Heart left ventricle (tissue), 16 donors: ENCODE results near the gene PCBP4. TPM values are rescaled to one million over a fixed set of nuclear protein-coding genes. Genes with fewer than 3 reads are reported as not detected.

Experiments
- ATAC-seq, 4 donors: fragments of 200-7000 bp; cut with Tn5 transposase; one replicate each; pipeline ENCODE4 v1.9.1; 2020 to 2022; ENCODE audit warnings: moderate library complexity in 4 of 4, mild to moderate bottlenecking in 3 of 4, moderate number of reproducible peaks in 1 of 4
- DNase-seq, 5 donors: peaks; one replicate each; pipeline ENCODE4 v3.0.0-alpha.2; 2020
- H3K27ac ChIP-seq, 12 donors: fragments of 200-600 bp; sonication (generic) in 4 of 12; one replicate each; pipeline versions ENCODE4 v1.5.0 to v1.8.0; 2016 to 2022; ENCODE audit warnings: mild to moderate bottlenecking in 2 of 12
- H3K27me3 ChIP-seq, 9 donors: fragments of 200-600 bp; sonication (generic) in 2 of 9; one replicate each; pipeline versions ENCODE4 v1.5.1 to v1.8.0; 2016 to 2022; ENCODE audit warnings: mild to moderate bottlenecking in 3 of 9
- H3K36me3 ChIP-seq, 9 donors: fragments of 200-600 bp; sonication (generic) in 2 of 9; one replicate each; pipeline versions ENCODE4 v1.5.0 to v1.8.0; 2018 to 2022; ENCODE audit warnings: mild to moderate bottlenecking in 2 of 9
- H3K4me1 ChIP-seq, 12 donors: fragments of 200-600 bp; sonication (generic) in 4 of 12; one replicate each; pipeline versions ENCODE4 v1.5.0 to v1.8.0; 2016 to 2022; ENCODE audit warnings: mild to moderate bottlenecking in 3 of 12
- H3K4me3 ChIP-seq, 12 donors: fragments of 200-600 bp; sonication (generic) in 4 of 12; one replicate each; pipeline versions ENCODE4 v1.5.0 to v1.8.0; 2017 to 2022; ENCODE audit warnings: mild to moderate bottlenecking in 9 of 12, moderate library complexity in 4 of 12
- H3K9me3 ChIP-seq, 12 donors: fragments of 200-600 bp; sonication (generic) in 4 of 12; one replicate each; pipeline versions ENCODE4 v1.5.0 to v1.8.0; 2016 to 2022; ENCODE audit warnings: mild to moderate bottlenecking in 1 of 12
- CTCF ChIP-seq, 12 donors: fragments of 200-600 bp; sonication (generic) in 4 of 12; IDR thresholded peaks; one replicate each; pipeline versions ENCODE4 v1.5.0 to v1.8.0; 2018 to 2022; ENCODE audit warnings: antibody characterized with exemption in 12 of 12, mild to moderate bottlenecking in 5 of 12
- POLR2A ChIP-seq, 2 donors: fragments of 450-650 bp; IDR thresholded peaks; one replicate each; pipeline ENCODE4 v1.6.1; 2017; ENCODE audit warnings: antibody characterized with exemption in 2 of 2, mild to moderate bottlenecking in 2 of 2, moderate library complexity in 2 of 2
- WGBS, 4 donors: extraction: QIAGEN DNeasy Blood & Tissue Kit in 2 of 4; methylation state at CpG; one replicate each; pipeline versions ENCODE4 v1.1.5 to v1.1.7; 2013 to 2018; 5-methylcytosine and 5-hydroxymethylcytosine counted together
- intact Hi-C, 10 donors: fragments of 100-400 bp; cut with DNase I; formaldehyde crosslinking; loops; one replicate each; pipeline versions ENCODE4 v1.11.1 to v1.14.2; 2022
- polyA plus RNA-seq, 2 donors: library from polyadenylated mRNA; stranded (reverse); fragments of 200-250 nt; gene quantifications; one replicate each; pipeline ENCODE4 v1.2.3, GENCODE V29; 2013
- total RNA-seq, 9 donors: library from RNA; depleted of rRNA in 2 of 9; stranded (reverse); fragments of >200 nt in 2 of 9; fragmentation: NEBNext Ultra II Directional in 3 of 9; extraction: Animal tissue kit (Norgen Biotek cat#: 25700) in 3 of 9; gene quantifications; one replicate each; pipeline versions ENCODE4 v1.1.0 to v1.2.4, GENCODE V29; 2016 to 2023
- donor health status: ischemic (EF 13 %, LVEDD 7.1; RV severe dilation, severe dysfunction).
- donor health status: healthy with polysubstance abuse.
- donor health status: DM: no; HTN: yes; CAD: no.
- donor health status: DM: no; HTN: no; CAD: no.
- donor health status: ischemic (EF 25% LVEDD 6.9; RV normal size, moderate dysfunction).
- donor health status: ischemic (EF 25% LVEDD 5.7; RV mildly dilated, moderate dysfunction).
- donor health status: healthy.
- donor health status: DM: yes; HTN: yes; CAD: no.
- donor health status: ischemic (EF 35%, LVEDD 5.7; RV mildly dilated, moderate dysfunction).
- donor health status: nonischemic (EF 11% LVEDD 7.7; RV severe dilation, severe dysfunction).
- donor health status: DM: yes; HTN: yes; CAD: no.
- donor health status: PGD.
- donor health status: ischemic (EF 29% LVEDD 5.4; RV normal size, mild dysfunction).
- donor health status: nonischemic (EF 23%, LVEDD 6.1; RV moderate dilation, normal function).

Gene PCBP4
- total and polyA plus RNA-seq, 11 donors, result 55.4 to 149 (median 64.8) TPM

GRCh38 chr3:51934139-51934850 lies 33.0 kb downstream of the PCBP4 start:
- Histone ChIP-seq H3K4me3 (no peak overlapping the region), H3K27ac (no peak overlapping the region), H3K36me3 (peaks cover 0 to 68% (median 48%) of the 10 kb centered on the region in 9 donors), H3K4me1 (no peaks in the 10 kb centered on the region), H3K27me3 (no peaks in the 10 kb centered on the region), H3K9me3 (no peaks in the 10 kb centered on the region)
- intact Hi-C loops, result no loop called here
- DNase-seq (no peak), ATAC-seq (no peak)
- TF ChIP-seq POLR2A (IDR thresholded peaks at IDR 0.05), result no peak
- TF ChIP-seq CTCF (IDR thresholded peaks at IDR 0.05), result no peak
- 89 to 98% (median 95%) methylated on average over 11 of the region's 11 CpGs for WGBS, 4 donors

DNA sequence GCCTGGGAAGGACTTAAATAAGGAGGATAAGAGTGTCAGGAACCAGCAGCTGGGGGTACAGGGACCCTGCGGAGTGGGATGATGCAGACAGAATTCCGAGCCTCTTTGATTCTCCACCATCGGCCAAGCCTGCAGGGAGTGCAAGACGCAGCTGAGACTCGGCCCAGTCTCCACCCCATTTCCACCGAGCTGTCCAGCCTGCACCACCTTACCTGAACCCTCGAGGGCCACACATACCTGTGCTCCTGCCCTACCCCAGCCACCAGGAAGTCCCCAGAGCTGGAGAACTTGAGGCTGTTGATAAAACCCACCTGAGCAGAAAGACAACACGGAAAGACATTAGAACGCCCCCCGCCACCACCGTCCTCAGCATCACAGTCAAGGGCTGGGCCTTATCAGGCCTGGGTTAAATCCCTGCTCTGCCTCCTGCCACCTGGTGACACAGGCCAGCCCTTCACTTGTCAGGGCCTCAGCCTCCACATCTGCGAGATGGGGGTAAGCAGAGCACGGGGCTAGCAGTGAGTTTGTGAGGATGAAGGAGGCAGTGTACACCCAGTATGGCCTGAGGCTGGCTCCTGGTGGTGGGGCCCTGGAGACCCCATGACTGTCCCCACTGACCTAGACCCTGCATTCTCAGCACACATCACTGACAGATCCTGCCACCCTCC lies 33.6 kb downstream of the PCBP4 start:
- no peak for TF ChIP-seq CTCF (IDR thresholded peaks at IDR 0.05)
- TF ChIP-seq POLR2A (IDR thresholded peaks at IDR 0.05), result no peak
- Histone ChIP-seq H3K27me3 (no peaks in the 10 kb centered on the region), H3K27ac (no peak overlapping the region), H3K4me1 (no peaks in the 10 kb centered on the region), H3K36me3 (peaks cover 0 to 64% (median 48%) of the 10 kb centered on the region in 9 donors), H3K9me3 (no peaks in the 10 kb centered on the region), H3K4me3 (no peak overlapping the region)
- no peak for ATAC-seq
- WGBS, 4 donors, result 84 to 93% (median 91%) methylated on average over 11 to 13 of the region's 13 CpGs
- DNase-seq, result no peak
- intact Hi-C loops, result no loop called here

DNA sequence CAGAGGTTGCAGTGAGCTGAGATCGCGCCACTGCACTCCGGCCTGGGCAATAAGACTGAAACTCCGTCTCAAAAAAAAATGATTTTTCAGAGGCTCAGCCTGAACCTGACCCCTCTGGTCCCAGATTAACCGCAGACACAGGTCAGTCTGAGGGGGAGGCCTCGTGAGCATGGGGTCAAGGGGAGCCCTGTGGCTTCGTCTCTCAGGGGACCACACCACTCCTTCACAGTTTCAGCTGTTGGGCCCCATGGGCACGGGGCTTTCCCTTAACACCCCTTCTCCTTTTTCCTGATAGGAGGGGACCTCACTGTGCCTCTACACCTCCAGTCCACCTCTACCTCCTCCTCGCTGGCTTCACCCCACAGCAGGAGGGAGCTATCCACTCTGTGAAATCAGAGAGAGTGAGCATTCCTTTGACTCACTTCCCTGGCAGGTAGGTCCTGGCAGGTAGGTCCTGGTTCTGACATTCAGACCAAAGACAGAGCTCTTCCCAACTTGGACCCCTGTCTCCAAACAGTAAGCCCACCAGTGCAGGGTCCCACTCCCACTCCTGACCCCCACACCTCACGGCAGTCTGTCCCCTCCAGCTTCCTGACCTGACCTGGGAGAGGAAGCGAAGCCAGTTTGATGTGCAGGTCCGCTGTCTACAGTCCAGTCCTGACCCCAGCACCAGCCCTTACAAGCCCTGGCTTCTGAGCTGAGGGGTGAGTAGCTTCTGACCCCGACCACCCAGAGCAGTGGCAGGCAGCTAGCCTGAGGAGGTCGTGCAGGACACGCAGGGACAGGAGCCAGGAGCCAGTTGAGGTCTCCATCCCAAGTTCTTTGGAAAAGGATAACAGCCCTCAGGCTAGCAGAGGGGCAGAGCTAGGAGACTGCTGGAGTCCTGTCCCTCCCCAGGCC lies 34.5 kb downstream of the PCBP4 start:
- Histone ChIP-seq H3K36me3 (peaks cover 0 to 55% (median 44%) of the 10 kb centered on the region in 9 donors), H3K9me3 (no peaks in the 10 kb centered on the region), H3K27ac (no peak overlapping the region), H3K4me1 (no peaks in the 10 kb centered on the region), H3K4me3 (no peak overlapping the region), H3K27me3 (no peaks in the 10 kb centered on the region)
- no peak for TF ChIP-seq CTCF (IDR thresholded peaks at IDR 0.05)
- no peak for TF ChIP-seq POLR2A (IDR thresholded peaks at IDR 0.05)
- intact Hi-C loops, result no loop called here
- ATAC-seq (no peak), DNase-seq (no peak)
- WGBS, 4 donors, result 93 to 95% (median 94%) methylated on average over 13 to 15 of the region's 15 CpGs

DNA sequence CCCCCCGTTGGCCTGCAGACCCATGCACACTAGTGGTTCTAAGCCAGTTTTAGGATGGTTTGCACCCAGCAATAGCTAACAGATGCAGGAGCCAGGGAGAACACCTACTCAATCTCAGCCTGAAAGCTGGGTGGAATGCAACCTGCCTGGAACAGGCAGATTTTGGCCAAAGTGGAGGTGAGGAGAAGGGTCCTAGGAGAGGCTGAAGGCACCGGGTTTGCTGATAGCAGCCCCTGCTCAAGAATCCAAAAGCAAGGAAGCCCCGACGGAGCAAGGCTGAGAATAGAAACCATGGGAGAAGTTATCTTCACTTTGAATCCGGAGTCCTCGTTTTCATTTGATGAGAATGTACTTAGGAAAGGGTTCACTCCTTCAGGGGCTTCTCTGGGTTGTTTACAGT lies 35.5 kb downstream of the PCBP4 start:
- no peak for ATAC-seq
- H3K4me3 ChIP-seq, result no peak overlapping the region
- H3K36me3 ChIP-seq, result peaks cover 0 to 46% (median 36%) of the 10 kb centered on the region in 9 donors
- no peak for TF ChIP-seq POLR2A (IDR thresholded peaks at IDR 0.05)
- TF ChIP-seq CTCF (IDR thresholded peaks at IDR 0.05), result no peak
- H3K27me3 ChIP-seq, result no peaks in the 10 kb centered on the region
- intact Hi-C loops, result no loop called here
- DNase-seq, result no peak
- H3K4me1 ChIP-seq, result no peaks in the 10 kb centered on the region
- H3K27ac ChIP-seq, result no peak overlapping the region
- WGBS, 4 donors, result 88 to 94% (median 92%) methylated on average over 6 of the region's 6 CpGs
- no peaks in the 10 kb centered on the region for H3K9me3 ChIP-seq
